ENCODE results near the gene RRAS2.

DNA sequence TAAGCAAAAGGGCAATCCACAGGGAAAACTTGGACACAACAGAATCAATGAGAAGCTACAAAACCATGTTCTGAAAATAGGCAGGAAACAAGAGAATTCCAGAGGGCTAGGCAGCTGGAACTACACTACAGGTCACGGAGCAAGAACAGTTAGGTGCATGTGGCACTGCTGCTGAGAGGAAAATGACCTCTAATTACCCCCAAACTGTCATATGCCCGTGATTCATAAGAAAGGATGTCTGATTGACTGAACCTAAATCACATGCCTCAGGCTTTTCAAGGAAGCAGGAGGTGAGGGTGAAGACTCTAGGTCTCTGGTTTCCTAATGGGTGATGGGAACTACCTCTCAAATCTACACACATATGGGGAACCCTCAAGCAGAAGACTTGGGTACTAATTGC, 17.9 kb upstream of the RRAS2 start:
- TF ChIP-seq, protein P1, sequence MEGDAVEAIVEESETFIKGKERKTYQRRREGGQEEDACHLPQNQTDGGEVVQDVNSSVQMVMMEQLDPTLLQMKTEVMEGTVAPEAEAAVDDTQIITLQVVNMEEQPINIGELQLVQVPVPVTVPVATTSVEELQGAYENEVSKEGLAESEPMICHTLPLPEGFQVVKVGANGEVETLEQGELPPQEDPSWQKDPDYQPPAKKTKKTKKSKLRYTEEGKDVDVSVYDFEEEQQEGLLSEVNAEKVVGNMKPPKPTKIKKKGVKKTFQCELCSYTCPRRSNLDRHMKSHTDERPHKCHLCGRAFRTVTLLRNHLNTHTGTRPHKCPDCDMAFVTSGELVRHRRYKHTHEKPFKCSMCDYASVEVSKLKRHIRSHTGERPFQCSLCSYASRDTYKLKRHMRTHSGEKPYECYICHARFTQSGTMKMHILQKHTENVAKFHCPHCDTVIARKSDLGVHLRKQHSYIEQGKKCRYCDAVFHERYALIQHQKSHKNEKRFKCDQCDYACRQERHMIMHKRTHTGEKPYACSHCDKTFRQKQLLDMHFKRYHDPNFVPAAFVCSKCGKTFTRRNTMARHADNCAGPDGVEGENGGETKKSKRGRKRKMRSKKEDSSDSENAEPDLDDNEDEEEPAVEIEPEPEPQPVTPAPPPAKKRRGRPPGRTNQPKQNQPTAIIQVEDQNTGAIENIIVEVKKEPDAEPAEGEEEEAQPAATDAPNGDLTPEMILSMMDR (tag by site-specific recombination; IDR thresholded peaks at IDR 0.05), result no peak
- TF ChIP-seq SP2 (tag by site-specific recombination; IDR thresholded peaks at IDR 0.05) (no peak), ZNF621 (tag by site-specific recombination; IDR thresholded peaks at IDR 0.05) (no peak), ZNF248 (tag by site-specific recombination; IDR thresholded peaks at IDR 0.05) (no peak)
- TF ChIP-seq, protein P2, sequence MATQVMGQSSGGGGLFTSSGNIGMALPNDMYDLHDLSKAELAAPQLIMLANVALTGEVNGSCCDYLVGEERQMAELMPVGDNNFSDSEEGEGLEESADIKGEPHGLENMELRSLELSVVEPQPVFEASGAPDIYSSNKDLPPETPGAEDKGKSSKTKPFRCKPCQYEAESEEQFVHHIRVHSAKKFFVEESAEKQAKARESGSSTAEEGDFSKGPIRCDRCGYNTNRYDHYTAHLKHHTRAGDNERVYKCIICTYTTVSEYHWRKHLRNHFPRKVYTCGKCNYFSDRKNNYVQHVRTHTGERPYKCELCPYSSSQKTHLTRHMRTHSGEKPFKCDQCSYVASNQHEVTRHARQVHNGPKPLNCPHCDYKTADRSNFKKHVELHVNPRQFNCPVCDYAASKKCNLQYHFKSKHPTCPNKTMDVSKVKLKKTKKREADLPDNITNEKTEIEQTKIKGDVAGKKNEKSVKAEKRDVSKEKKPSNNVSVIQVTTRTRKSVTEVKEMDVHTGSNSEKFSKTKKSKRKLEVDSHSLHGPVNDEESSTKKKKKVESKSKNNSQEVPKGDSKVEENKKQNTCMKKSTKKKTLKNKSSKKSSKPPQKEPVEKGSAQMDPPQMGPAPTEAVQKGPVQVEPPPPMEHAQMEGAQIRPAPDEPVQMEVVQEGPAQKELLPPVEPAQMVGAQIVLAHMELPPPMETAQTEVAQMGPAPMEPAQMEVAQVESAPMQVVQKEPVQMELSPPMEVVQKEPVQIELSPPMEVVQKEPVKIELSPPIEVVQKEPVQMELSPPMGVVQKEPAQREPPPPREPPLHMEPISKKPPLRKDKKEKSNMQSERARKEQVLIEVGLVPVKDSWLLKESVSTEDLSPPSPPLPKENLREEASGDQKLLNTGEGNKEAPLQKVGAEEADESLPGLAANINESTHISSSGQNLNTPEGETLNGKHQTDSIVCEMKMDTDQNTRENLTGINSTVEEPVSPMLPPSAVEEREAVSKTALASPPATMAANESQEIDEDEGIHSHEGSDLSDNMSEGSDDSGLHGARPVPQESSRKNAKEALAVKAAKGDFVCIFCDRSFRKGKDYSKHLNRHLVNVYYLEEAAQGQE (tag by site-specific recombination; IDR thresholded peaks at IDR 0.05), result no peak
